HS-27A (cell line): ENCODE results near the gene PIWIL4.

Experiments
- DNase-seq: peaks from one replicate; pipeline ENCODE4 v3.0.0-alpha.2; 2012; ENCODE audit warnings: low read depth, missing footprints

PIWIL4 gene

DNA sequence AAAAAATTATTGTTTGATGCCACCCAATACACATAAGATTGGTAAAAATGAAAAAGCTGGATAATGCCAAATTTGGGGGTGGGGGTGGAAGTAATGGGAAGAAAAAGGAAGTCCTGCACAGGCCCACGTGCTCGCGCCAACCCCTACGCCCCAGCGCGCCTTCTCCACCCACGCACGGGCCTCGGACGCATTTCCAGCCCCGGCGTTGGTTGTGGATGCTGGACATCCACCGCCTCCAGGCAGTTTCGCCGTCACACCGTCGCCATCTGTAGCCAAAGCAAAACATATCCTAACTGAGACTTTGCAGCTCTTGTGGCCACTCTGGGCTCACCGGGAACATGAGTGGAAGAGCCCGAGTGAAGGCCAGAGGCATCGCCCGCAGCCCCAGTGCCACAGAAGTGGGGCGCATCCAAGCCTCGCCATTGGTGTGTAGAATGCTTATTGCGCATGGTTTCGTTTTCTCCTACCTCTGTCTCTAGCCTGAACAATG lies at the start of gene PIWIL4:
PIWIL4 (plus strand) TSS at position 188 of the 490 bp plus-strand sequence; CDS start at position 339, 151 bp downstream.
- DNase-seq, result no peak

DNA sequence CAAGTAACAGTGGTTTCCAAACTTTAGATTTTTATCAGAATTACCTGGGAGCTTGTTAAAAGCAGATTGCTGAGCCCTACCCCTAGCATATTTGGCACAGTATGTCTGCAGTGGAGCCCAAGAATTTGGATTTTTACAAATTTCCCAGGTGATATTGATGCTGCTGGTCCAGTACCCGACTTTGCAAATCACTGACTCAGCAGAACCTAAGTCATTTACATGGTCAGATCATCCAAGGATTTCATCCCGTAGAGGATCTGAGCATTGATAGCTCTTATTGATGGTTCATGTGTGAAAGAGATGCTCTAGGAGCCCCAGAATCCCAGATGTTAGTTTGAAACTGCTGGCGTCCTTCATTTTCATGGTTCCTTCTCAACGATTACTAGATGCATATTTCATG lies 48.9 kb upstream of the PIWIL4 start:
- no peak for DNase-seq

DNA sequence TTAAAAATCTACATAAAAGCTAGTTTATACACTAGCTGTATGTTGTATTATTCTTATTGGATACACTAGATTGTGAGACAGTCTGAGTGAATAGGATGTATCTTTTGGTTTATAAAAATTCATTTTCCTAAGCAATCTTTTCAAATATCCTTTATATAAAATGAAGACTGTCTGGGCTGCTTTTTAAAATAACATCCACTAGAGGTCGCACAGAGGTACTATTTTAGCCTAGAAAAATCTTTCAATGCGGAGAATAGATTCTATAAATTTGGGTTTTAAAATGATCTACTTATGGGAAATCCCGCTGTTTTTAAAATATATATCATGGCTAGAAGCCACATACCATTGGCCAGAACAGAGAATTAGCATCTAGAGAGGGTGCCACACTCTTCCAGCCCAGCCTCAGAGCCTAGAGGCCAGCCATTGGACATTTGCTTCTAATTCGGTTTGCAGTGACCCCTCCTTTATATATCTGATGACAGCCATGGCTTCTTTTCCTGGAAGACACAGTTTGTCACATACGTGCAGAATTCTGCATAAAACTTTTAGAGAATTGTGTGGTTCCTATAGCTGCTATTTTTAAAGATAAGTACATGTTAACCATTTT lies 47.6 kb upstream of the PIWIL4 start:
- DNase-seq, result no peak

DNA sequence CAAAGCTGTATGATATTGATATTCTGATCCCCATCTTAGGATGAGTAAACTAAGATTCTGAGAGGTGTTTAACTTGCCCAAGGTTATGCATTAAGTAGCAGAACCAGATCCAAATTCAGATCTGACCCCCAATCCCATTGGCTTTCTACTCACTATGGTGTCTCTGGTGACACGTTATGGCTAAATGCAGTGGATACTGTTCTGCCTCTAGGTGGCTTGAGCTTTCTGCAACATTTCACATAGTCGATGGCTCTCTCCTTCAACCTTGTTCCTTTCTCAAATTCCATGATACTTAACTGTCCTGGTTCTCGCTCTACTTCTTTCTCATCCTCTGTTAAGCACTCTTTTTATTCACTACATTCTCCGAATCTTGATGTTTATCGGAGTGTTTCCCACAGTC lies 45.5 kb upstream of the PIWIL4 start:
- DNase-seq, result no peak

DNA sequence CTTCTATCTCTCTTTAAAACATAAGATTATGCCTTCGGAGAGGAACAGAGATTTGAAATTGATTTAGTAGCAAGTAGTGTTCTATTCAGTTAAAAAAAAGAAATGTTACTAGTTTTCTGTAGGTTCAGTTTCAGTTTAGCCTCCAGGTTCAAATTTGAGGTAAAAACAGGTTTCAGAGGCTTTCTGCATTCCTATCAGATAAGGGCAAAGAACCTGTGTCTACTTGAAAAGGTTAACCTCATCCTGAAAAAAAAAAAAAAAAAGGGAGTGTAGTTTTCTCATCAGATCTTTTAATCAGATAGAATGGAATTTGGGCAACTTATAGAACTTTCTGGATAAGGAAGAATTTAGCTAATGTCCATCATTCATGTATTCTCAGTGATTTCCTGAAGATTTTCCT lies 42.8 kb upstream of the PIWIL4 start:
- no peak for DNase-seq

DNA sequence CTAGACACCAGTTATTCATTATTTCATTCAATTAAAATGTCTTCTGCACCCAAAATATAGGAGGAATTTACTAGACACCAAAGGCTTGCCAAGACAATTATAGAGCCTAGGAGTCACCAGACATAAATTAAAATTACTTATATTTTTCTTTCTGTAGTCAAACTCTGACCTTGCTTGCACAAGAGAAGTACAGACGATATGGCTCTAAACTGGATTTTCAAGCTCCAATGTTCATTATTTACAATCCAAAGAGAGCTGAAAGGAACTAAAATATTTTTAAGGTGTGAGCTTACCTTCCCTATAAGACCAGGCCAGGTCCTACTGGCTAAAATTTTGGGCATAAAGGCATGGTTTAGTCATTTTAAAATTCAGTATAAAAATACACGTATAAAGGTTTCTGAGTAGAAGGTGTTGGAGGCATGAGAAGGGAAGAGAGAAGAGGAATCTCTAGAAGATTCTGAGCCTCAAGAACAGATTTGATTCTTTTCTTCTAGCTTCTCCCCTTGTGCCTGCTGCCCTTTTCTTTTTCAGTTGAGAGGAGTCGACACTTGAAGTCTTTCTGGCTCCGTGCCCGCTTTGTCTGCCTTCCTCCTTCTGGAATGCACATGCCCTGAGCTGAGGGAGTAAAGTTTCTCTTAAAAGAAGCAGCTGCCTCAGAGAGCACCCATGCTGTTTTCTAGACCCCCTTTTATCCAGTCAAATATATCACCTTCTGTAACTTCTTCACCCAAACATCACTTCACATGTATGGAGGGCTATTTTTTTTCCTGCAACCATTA lies 41.4 kb upstream of the PIWIL4 start:
- no peak for DNase-seq

DNA sequence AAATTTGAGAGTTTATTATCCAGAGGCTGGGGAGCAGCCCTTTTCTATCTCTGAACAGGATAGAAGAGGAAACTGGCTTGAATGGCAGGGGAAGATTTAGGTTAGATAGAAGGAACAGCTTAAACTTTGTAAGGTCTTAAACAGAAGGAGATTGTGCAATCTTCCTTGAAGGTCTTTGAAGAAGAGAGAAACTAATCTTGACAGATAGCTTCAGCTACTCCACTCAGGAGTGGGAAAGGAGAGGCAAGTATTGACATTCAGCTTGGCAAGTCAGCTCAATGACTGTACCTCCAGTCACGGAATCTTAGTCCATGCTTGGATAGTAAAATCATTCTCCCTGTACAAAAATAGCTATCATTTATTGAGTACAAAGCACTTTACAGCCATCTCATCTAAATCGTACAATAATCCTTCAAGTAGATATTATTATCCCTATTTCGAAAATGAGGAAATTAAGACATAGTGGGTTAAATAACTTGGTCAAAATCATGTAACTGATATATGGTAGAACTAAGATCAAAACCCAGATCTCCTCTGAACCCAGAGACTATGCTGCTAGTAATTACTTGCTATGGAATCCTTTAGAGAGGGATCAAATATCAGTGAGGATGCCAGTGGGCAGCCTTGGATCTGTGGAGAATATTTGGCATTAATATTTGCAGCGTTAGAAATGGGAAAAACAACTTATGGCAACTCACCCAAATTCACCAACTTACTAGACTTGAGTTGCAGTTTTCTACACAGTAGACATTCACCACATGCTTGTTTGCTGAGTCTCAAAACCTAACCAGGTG lies 40.3 kb upstream of the PIWIL4 start:
- no peak for DNase-seq

DNA sequence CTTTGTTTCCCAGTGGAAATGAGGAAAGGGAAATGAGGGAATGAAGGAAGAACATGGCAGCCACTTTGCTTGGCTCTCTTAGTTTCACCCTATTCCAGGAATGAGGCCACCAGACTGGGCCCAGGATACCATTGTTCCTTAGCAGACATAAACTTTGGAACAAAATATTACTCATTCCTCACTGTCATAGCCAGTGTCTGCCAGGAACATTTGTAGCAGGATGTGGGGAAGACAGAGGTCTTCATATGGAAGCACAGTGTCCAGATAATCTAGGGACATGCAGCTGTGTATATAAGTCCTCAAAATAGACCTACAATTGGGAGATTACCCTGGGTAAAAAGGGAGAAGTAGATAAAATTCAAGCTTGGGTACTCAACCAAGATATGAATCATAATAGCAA lies 38.6 kb upstream of the PIWIL4 start:
- DNase-seq, result no peak

DNA sequence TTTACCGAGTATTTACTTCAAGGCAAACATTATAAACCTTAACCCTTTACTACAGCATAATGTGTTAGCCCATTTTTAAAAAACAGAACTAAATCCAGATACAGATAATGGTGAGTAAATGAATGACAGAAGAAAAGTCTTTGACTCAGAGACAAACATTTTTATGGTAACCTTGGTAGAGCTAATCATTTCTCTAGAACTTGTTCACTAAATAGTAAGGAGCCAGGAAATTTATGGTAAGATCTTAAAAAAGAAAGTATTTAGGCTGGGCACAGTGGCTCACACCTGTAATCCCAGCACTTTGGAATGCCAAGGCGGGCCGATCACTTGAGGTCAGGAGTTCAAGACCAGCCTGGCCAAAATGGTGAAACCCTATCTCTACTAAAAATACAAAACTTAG lies 35.0 kb upstream of the PIWIL4 start:
- DNase-seq, result no peak

DNA sequence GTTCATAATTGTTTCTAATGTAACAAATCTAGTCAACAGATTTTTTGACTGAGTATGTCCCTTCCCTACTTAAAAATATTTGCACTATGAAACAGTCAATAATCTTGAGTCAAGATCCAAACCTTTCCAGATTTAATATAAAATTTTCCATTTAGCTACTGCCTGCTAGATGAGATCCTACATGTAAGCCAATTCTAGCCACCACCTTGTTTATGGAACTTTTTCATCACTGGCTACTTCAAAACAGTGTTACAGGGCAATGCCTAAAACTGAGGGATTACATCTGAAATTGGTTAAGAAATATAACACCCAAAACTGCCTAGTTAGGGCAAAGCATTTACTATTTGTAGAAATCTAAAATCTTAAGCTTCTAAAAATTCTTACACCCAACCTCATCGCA lies 34.0 kb upstream of the PIWIL4 start:
- no peak for DNase-seq

DNA sequence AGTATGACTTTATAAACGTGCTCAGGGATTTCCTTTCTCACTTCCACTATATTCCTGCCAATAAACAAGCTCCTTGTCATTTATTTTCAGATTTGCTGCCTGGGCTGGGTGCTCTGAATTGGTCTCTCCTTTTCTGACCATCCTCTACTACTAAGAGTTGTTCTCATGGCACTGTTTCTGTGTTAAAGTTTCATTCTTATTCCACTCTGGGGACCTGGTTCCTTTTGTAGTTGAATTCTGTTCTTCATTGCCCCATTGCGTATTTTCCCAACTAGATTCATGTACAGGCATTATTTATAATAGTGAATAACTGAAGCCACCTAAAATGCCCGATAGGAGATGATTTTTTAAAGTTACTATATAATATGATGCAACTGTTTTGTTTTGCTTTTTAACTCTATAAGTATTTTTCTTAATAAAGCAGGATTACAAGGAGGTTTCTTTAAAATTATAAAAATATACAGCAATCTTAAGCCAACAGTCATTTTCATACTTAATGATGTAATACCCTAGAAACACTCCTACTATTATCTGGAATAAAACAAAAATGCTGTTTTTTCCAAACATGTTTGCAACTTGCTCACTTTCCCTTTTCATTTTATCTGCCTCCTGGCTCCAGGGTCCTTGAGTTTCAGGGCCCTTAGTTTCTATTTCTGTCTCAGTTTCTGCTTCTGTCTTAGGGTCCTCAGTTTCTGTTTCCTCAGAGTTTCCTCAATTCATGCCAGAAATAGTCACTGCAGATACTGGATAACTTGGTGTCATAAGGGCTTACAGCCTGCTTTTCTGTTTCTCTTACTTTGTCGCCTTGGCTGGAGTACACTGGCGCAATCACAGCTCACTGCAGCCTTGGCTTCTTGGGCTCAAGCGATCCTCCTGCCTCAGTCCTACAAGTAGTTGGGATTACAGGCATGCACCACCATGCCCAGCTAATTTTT lies 33.2 kb upstream of the PIWIL4 start:
- DNase-seq, result no peak

DNA sequence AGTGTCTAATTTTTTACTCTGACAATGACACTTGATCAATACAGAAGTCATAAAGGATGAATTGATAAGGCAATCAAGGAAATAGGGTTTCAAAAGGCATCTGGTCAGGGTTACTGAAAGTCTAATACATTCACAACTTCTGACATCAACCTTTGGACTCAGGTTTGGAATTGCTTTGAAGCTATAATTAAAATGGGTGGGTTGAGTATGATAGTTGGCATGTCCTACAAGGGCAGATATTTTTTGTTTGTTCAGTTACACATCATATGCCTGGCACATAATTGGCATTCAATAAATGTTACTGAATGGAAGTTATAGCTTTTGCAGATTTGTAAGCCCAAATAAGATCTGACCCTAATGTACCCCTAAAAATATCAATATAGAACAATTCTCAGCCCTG lies 30.8 kb upstream of the PIWIL4 start:
- DNase-seq, result no peak

DNA sequence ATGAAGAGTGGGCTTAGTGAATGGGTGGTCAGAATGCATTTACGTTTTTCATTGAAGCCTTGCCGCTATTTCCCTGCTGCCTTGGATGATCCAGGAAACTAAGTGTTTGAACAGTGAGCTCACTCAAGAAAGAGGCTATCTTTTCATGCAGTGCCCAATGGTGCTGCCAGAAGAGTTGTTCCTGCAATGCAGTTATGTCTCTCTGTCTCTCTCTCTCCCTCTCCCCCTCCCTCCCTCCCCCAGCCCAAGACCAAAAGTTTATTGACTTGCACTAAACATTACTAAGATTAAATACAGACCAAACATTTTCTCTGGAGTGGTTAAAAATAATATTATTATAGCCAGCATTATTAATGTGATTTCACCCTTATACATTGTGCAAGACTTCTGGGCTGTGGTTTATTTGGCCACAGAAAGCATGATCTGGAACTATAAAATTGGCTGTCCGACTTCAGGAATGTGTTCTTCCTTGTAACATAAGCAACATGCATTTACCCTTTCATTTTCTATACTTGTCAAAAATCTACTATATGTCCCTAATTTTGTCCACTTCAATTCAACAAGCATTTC lies 30.1 kb upstream of the PIWIL4 start:
- no peak for DNase-seq

DNA sequence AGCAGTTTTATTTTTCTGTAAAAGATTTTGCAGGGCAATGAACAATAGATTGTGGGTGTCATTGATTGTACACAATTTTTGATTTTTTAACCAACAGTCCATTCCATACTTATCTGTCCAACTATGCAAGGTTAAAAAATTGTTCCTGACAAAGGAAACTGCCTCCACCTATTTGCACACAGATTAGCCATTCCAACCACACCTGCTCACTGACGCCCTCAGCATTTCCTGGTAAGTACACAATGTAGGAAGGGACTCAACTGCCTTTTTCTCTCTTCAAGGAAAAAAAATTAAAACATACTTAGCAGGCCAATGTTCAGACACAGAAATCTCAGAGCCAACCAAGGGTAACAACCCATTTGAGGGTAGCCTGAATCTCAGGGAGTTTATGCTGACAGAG lies 27.7 kb upstream of the PIWIL4 start:
- DNase-seq, result no peak

DNA sequence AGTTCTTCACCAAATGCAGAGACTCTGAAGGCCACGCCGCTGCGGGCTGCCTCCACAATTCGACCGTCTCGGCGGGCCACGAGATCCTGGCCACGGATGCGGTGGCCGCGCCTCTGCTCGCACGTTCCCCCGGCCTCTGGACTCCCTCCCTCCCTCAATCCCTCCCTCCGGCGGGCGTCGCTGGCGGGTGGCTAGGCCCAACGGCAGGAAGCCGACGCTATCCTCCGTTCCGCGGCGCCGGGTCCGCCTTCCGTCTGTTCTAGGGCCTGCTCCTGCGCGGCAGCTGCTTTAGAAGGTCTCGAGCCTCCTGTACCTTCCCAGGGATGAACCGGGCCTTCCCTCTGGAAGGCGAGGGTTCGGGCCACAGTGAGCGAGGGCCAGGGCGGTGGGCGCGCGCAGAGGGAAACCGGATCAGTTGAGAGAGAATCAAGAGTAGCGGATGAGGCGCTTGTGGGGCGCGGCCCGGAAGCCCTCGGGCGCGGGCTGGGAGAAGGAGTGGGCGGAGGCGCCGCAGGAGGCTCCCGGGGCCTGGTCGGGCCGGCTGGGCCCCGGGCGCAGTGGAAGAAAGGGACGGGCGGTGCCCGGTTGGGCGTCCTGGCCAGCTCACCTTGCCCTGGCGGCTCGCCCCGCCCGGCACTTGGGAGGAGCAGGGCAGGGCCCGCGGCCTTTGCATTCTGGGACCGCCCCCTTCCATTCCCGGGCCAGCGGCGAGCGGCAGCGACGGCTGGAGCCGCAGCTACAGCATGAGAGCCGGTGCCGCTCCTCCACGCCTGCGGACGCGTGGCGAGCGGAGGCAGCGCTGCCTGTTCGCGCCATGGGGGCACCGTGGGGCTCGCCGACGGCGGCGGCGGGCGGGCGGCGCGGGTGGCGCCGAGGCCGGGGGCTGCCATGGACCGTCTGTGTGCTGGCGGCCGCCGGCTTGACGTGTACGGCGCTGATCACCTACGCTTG lies 23.2 kb upstream of the PIWIL4 start, which contains the start of gene FUT4:
FUT4 (plus strand) TSS at position 227 of the 951 bp plus-strand sequence; CDS start at position 440, 213 bp downstream.
- DNase-seq, result peak; percentile 70

DNA sequence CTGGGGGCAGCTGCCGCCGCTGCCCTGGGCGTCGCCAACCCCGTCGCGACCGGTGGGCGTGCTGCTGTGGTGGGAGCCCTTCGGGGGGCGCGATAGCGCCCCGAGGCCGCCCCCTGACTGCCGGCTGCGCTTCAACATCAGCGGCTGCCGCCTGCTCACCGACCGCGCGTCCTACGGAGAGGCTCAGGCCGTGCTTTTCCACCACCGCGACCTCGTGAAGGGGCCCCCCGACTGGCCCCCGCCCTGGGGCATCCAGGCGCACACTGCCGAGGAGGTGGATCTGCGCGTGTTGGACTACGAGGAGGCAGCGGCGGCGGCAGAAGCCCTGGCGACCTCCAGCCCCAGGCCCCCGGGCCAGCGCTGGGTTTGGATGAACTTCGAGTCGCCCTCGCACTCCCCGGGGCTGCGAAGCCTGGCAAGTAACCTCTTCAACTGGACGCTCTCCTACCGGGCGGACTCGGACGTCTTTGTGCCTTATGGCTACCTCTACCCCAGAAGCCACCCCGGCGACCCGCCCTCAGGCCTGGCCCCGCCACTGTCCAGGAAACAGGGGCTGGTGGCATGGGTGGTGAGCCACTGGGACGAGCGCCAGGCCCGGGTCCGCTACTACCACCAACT lies 22.4 kb upstream of the PIWIL4 start:
- no peak for DNase-seq

DNA sequence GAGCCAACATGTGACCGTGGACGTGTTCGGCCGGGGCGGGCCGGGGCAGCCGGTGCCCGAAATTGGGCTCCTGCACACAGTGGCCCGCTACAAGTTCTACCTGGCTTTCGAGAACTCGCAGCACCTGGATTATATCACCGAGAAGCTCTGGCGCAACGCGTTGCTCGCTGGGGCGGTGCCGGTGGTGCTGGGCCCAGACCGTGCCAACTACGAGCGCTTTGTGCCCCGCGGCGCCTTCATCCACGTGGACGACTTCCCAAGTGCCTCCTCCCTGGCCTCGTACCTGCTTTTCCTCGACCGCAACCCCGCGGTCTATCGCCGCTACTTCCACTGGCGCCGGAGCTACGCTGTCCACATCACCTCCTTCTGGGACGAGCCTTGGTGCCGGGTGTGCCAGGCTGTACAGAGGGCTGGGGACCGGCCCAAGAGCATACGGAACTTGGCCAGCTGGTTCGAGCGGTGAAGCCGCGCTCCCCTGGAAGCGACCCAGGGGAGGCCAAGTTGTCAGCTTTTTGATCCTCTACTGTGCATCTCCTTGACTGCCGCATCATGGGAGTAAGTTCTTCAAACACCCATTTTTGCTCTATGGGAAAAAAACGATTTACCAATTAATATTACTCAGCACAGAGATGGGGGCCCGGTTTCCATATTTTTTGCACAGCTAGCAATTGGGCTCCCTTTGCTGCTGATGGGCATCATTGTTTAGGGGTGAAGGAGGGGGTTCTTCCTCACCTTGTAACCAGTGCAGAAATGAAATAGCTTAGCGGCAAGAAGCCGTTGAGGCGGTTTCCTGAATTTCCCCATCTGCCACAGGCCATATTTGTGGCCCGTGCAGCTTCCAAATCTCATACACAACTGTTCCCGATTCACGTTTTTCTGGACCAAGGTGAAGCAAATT lies 21.7 kb upstream of the PIWIL4 start:
- no peak for DNase-seq

DNA sequence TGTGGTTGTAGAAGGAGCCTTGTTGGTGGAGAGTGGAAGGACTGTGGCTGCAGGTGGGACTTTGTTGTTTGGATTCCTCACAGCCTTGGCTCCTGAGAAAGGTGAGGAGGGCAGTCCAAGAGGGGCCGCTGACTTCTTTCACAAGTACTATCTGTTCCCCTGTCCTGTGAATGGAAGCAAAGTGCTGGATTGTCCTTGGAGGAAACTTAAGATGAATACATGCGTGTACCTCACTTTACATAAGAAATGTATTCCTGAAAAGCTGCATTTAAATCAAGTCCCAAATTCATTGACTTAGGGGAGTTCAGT lies 21.1 kb upstream of the PIWIL4 start:
- no peak for DNase-seq

DNA sequence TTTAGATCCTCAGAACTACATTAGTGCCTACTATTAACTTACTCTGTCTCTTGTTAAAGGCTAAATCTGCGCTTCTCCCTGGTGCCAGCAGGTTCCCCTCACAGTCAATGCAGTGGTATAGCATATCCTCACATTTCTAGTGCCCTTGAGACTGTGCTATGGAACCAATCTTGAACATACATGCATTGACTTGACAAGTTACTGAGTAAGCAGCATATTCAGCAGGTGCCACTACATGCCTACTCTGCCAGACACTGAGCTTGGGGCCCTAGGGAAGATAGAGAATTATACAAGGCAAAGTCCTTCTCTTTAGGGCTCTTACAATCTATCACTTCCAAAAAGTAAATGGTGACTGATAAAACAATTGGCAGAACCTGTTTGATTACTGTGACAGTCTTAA lies 20.3 kb upstream of the PIWIL4 start:
- no peak for DNase-seq
